ENCODE data around the gene MEGF6.
"Not testable (repeated sequence)": the region's sequence is repeated elsewhere in the genome, so short reads cannot be mapped to it uniquely, and the experiment has no call there.

The MEGF6 gene

GRCh38 chr1:3626025-3626424 is 14.7 kb upstream of the MEGF6 start:
- no peak for DNase-seq

- DNase-seq: no peak
Observed at GRCh38 chr1:3625151-3625907, 14.0 kb upstream of the MEGF6 start.

- DNase-seq: peak; percentile 98
Observed at GRCh38 chr1:3624200-3625136, 13.2 kb upstream of the MEGF6 start, which contains the start of gene TPRG1L. Gene TPRG1L, plus strand, starts transcription at chr1:3625015. Its CDS starts 58 bp downstream, at chr1:3625073.

GRCh38 chr1:3623441-3624199 is 12.3 kb upstream of the MEGF6 start:
- no peak for DNase-seq

GRCh38 chr1:3622102-3622501 is 10.8 kb upstream of the MEGF6 start:
- DNase-seq: not testable (repeated sequence)

GRCh38 chr1:3621151-3621671 is 9.9 kb upstream of the MEGF6 start:
- DNase-seq: peak; percentile 21

GRCh38 chr1:3620708-3621107 is 9.4 kb upstream of the MEGF6 start:
- no peak for DNase-seq

- DNase-seq: peak; percentile 76
Observed at GRCh38 chr1:3618881-3619671, 7.8 kb upstream of the MEGF6 start.

GRCh38 chr1:3618531-3618880 is 7.2 kb upstream of the MEGF6 start:
- DNase-seq: no peak

GRCh38 chr1:3617806-3618345 is 6.6 kb upstream of the MEGF6 start:
- DNase-seq: no peak

- DNase-seq: no peak
Observed at GRCh38 chr1:3616861-3617260, 5.6 kb upstream of the MEGF6 start.

GRCh38 chr1:3614755-3615742 is 3.7 kb upstream of the MEGF6 start:
- no peak for DNase-seq

- DNase-seq: no peak
Observed at GRCh38 chr1:3612123-3612522, 815 bp upstream of the MEGF6 start.

GRCh38 chr1:3610527-3611169 is 660 bp downstream of the MEGF6 start:
- DNase-seq: no peak

GRCh38 chr1:3609769-3610526 is 1.4 kb downstream of the MEGF6 start:
- DNase-seq: no peak

- DNase-seq: no peak
Observed at GRCh38 chr1:3609016-3609768, 2.1 kb downstream of the MEGF6 start.

GRCh38 chr1:3608154-3608553 is 3.2 kb downstream of the MEGF6 start:
- DNase-seq: no peak

- no peak for DNase-seq
Observed at GRCh38 chr1:3607703-3608065, 3.6 kb downstream of the MEGF6 start.
